Subcutaneous adipose tissue (tissue), 4 donors: Measurements from ENCODE around the gene TRIP13. TPM values are rescaled to one million over a fixed set of nuclear protein-coding genes. Genes with fewer than 3 reads are reported as not detected.

ENCODE experiments used
- CTCF ChIP-seq: fragments of 450-650 bp; IDR thresholded peaks from one replicate; pipeline ENCODE4 v1.5.1; 2016; ENCODE audit warnings: low read depth, mild to moderate bottlenecking, control low read depth, antibody characterized with exemption, moderate library complexity
- total RNA-seq, 4 donors: library from RNA; depleted of rRNA; stranded (reverse); fragments of >200 nt; gene quantifications; one replicate each; pipeline ENCODE4 v1.1.0, GENCODE V29; 2016

TRIP13 gene
- total RNA-seq, 4 donors from 2014 or later: 0.75 to 2.4 (median 1.5) TPM; not detected in 1

GRCh38 chr5:882253-883183 lies 10.2 kb upstream of the TRIP13 start:
- TF ChIP-seq CTCF: no peak

GRCh38 chr5:883475-884181 lies 9.1 kb upstream of the TRIP13 start:
- no peak for TF ChIP-seq CTCF

GRCh38 chr5:884345-885126 lies 8.1 kb upstream of the TRIP13 start:
- no peak for TF ChIP-seq CTCF

GRCh38 chr5:885127-885442 lies 7.6 kb upstream of the TRIP13 start:
- TF ChIP-seq CTCF: no peak

GRCh38 chr5:885529-885928 lies 7.2 kb upstream of the TRIP13 start:
- TF ChIP-seq CTCF: no peak

- TF ChIP-seq CTCF: no peak
Observed at GRCh38 chr5:886036-886435, 6.6 kb upstream of the TRIP13 start.

GRCh38 chr5:886716-887325 lies 5.9 kb upstream of the TRIP13 start:
- no peak for TF ChIP-seq CTCF
